A549 (cell line): ENCODE data around the gene JAKMIP1. TPM values are rescaled to one million over a fixed set of nuclear protein-coding genes. Genes with fewer than 3 reads are reported as not detected.

Experiments used
- ATAC-seq, 2 experiments: fragments of 200-7000 bp in 1 of 2; fragments of >200 bp in 1 of 2; cut with Nextera tagmentation in 1 of 2; cut with Tn5 transposase in 1 of 2; 3 replicates each; pipeline versions ENCODE4 v1.8.0 to v1.9.1; 2018 to 2020; ENCODE audit warnings: mild to moderate bottlenecking in 1 of 2, moderate library complexity in 1 of 2
- CTCF ChIA-PET: fragments of 300-600 bp; sonication (Branson Sonifier 250); formaldehyde crosslinking; extraction: SDS; loops from one replicate; lab custom pipeline; 2021; ENCODE audit warnings: antibody characterized with exemption, inconsistent platforms; lab: Yijun Ruan, JAX
- POLR2A ChIA-PET: fragments of 350-600 bp; formaldehyde crosslinking; extraction: SDS; loops from one replicate; lab custom pipeline; 2021; ENCODE audit warnings: antibody characterized with exemption, inconsistent platforms; lab: Yijun Ruan, JAX
- DNase-seq, 2 experiments: peaks; one replicate each; pipeline versions ENCODE4 v3.0.0 to v3.0.0-alpha.2; 2011 to 2016; ENCODE audit warnings: low read depth in 1 of 2, low spot score in 1 of 2
- FAIRE-seq: peaks from 2 replicates; lab custom pipeline; 2011; peaks lifted over from hg19 to GRCh38; lab: Jason Lieb, UNC
- H3K27ac ChIP-seq, 2 experiments: fragments of >200 bp; sonication (Bioruptor Twin); formaldehyde crosslinking; 3 replicates each; pipeline ENCODE4 v1.5.1; 2016 to 2017
- H3K4me1 ChIP-seq: fragments of >200 bp; sonication (Bioruptor Twin); formaldehyde crosslinking; 3 replicates; pipeline ENCODE4 v1.6.1; 2016
- H3K4me2 ChIP-seq: fragments of >200 bp; sonication (Bioruptor Twin); formaldehyde crosslinking; 3 replicates; pipeline ENCODE4 v1.6.1; 2016
- H3K4me3 ChIP-seq: fragments of >200 bp; sonication (Bioruptor Twin); formaldehyde crosslinking; 3 replicates; pipeline ENCODE4 v1.5.1; 2016
- H3K9me3 ChIP-seq: fragments of >200 bp; sonication (Bioruptor Twin); formaldehyde crosslinking; 3 replicates; pipeline ENCODE4 v1.6.1; 2016
- BHLHE40 ChIP-seq: IDR thresholded peaks from 2 replicates; pipeline ENCODE4 v1.6.1; 2012; ENCODE audit warnings: low read depth, low read length, inconsistent platforms
- CBX2 ChIP-seq: fragments of 200-600 bp; sonication (generic); IDR thresholded peaks from 2 replicates; pipeline ENCODE4 v1.6.1; 2016; ENCODE audit warnings: low read depth, mild to moderate bottlenecking, borderline replicate concordance
- CEBPB ChIP-seq, 2 experiments: fragments of >200 bp in 1 of 2; sonication (Bioruptor Twin) in 1 of 2; formaldehyde crosslinking in 1 of 2; IDR thresholded peaks; 2 replicates each; pipeline ENCODE4 v1.6.1; 2012 to 2016
- EHMT2 ChIP-seq: fragments of 200-600 bp; sonication (generic); IDR thresholded peaks from 2 replicates; pipeline ENCODE4 v1.6.1; 2016; ENCODE audit warnings: antibody characterized with exemption, low read depth, mild to moderate bottlenecking, moderate library complexity
- FOSL2 ChIP-seq, 2 experiments: fragments of 450-650 bp in 1 of 2; fragments of >200 bp in 1 of 2; sonication (Bioruptor Twin) in 1 of 2; formaldehyde crosslinking; IDR thresholded peaks; 2 replicates each; pipeline versions ENCODE4 v1.5.0 to v1.6.1; 2016 to 2020; ENCODE audit warnings: mild to moderate bottlenecking in 1 of 2, moderate library complexity in 1 of 2
- HEYL ChIP-seq: fragments of 250-450 bp; sonication (Bioruptor Pico); IDR thresholded peaks from 2 replicates; pipeline ENCODE4 v1.8.0; 2021; ENCODE audit warnings: mild to moderate bottlenecking, moderate library complexity
- HOXA7 ChIP-seq: fragments of 250-450 bp; sonication (Bioruptor Pico); IDR thresholded peaks from 2 replicates; pipeline ENCODE4 v1.5.0; 2020; ENCODE audit warnings: mild to moderate bottlenecking, moderate library complexity
- HOXB13 ChIP-seq: fragments of 250-450 bp; sonication (Bioruptor Pico); IDR thresholded peaks from 2 replicates; pipeline ENCODE4 v1.5.0; 2020; ENCODE audit warnings: low read depth, mild to moderate bottlenecking, moderate library complexity
- HOXB5 ChIP-seq: fragments of 250-450 bp; sonication (Bioruptor Pico); IDR thresholded peaks from 2 replicates; pipeline ENCODE4 v1.5.0; 2020; ENCODE audit warnings: mild to moderate bottlenecking, moderate library complexity
- JUNB ChIP-seq: fragments of >200 bp; sonication (Bioruptor Twin); formaldehyde crosslinking; IDR thresholded peaks from 2 replicates; pipeline ENCODE4 v1.6.1; 2016
- KDM1A ChIP-seq: fragments of 200-600 bp; sonication (generic); IDR thresholded peaks from 2 replicates; pipeline ENCODE4 v1.6.1; 2016; ENCODE audit warnings: low read depth, mild to moderate bottlenecking
- KDM5A ChIP-seq: fragments of 200-600 bp; sonication (generic); IDR thresholded peaks from 2 replicates; pipeline ENCODE4 v1.6.1; 2016; ENCODE audit warnings: antibody characterized with exemption, mild to moderate bottlenecking
- MAFK ChIP-seq: fragments of 450-650 bp; IDR thresholded peaks from 2 replicates; pipeline ENCODE4 v1.6.1; 2014; ENCODE audit not compliant: partially characterized antibody
- NPAS2 ChIP-seq: fragments of 250-450 bp; sonication (Bioruptor Pico); IDR thresholded peaks from 2 replicates; pipeline ENCODE4 v1.8.0; 2022; ENCODE audit warnings: mild to moderate bottlenecking, moderate library complexity, borderline replicate concordance
- POLR2AphosphoS2 ChIP-seq: conservative IDR thresholded peaks from 2 replicates; pipeline ENCODE4 v1.6.1; 2012; ENCODE audit warnings: low read length, improper control_type of control experiment, inconsistent platforms
- RAD21 ChIP-seq, 2 experiments: fragments of >200 bp in 1 of 2; sonication (Bioruptor Twin) in 1 of 2; formaldehyde crosslinking in 1 of 2; IDR thresholded peaks in 1 of 2; conservative IDR thresholded peaks in 1 of 2; 2 replicates in 1 of 2; 3 replicates in 1 of 2; pipeline ENCODE4 v1.6.1; 2012 to 2018; ENCODE audit warnings: inconsistent platforms in 1 of 2
- RCOR1 ChIP-seq: fragments of 150-350 bp; IDR thresholded peaks from 2 replicates; pipeline ENCODE4 v1.6.1; 2014; ENCODE audit warnings: antibody characterized with exemption, low read length, low read depth
- SREBF2 ChIP-seq: fragments of 450-650 bp; IDR thresholded peaks from 2 replicates; pipeline ENCODE4 v1.6.1; 2014; ENCODE audit warnings: mild to moderate bottlenecking, moderate library complexity
- TP53 ChIP-seq: fragments of 250-450 bp; sonication (Bioruptor Pico); IDR thresholded peaks from 2 replicates; pipeline ENCODE4 v1.5.0; 2021; ENCODE audit warnings: mild to moderate bottlenecking, moderate library complexity
- ZC3H11A ChIP-seq: fragments of 450-650 bp; IDR thresholded peaks from 2 replicates; pipeline ENCODE4 v1.6.1; 2014; ENCODE audit warnings: antibody characterized with exemption, mild to moderate bottlenecking
- WGBS: methylation state at CpG from one replicate; pipeline ENCODE4 v1.1.6; 2017; ENCODE audit errors: missing lambda C conversion rate; 5-methylcytosine and 5-hydroxymethylcytosine counted together
- polyA plus RNA-seq, 4 experiments: library from polyadenylated mRNA; depleted of rRNA in 3 of 4; stranded (reverse); fragments of >200 nt; fragmentation: RNase III in 1 of 4; extraction: RNeasy Plus Mini Kit Qiagen cat#74134 plus additional on column Dnase treatment in 1 of 4; gene quantifications; 2 replicates in 3 of 4; 3 replicates in 1 of 4; pipeline ENCODE4 v1.2.3, GENCODE V29; 2011 to 2017
- TF ChIP-seq, protein P1 (sequence below): fragments of >200 bp; sonication (Bioruptor Twin); formaldehyde crosslinking; IDR thresholded peaks from 3 replicates; pipeline ENCODE4 v1.5.1; 2016
- TF ChIP-seq, protein P2 (sequence below): fragments of >200 bp; sonication (Bioruptor Twin); formaldehyde crosslinking; IDR thresholded peaks from 2 replicates; pipeline ENCODE4 v1.6.1; 2016
- TF ChIP-seq, protein P3 (sequence below): fragments of 250-450 bp; sonication (Bioruptor Pico); IDR thresholded peaks from 2 replicates; pipeline ENCODE4 v1.5.0; 2021; ENCODE audit warnings: mild to moderate bottlenecking, moderate library complexity, borderline replicate concordance
- TF ChIP-seq, protein P4 (sequence below): IDR thresholded peaks from 2 replicates; pipeline ENCODE4 v1.6.1; 2012
- TF ChIP-seq, protein P5 (sequence below): IDR thresholded peaks from 2 replicates; pipeline ENCODE4 v1.6.1; 2012

The JAKMIP1 gene
- polyA plus RNA-seq, 2 of the 4 experiments (the other 2 are of a cell fraction): not detected

DNA sequence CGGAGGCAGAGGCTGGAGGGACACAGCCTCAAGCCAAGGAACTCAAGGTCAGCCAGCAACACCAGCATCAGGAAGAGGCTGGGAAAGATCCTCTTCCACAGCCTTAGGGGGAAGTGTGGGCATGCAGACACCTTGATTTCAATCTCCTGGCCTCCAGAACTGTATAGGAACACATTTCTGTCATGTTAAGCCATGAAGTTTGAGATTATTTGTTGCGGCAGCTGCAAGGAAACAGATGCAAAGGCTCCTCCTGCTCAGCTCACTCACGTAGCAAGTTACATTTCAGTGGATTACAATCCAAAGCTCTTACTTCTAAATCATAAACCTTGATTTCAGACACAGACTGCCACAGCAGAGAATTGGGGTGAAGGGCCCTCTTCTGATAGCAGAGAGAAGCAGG is 113.5 kb downstream of the JAKMIP1 start:
- CTCF ChIA-PET: interaction anchor here (1.2 to 5.1 kb wide), 3 partner anchors 75 to 88 kb away, joined by 3 to 50 read pairs (median 4); no protein-coding TSS in a partner anchor
- TF ChIP-seq KDM5A (no peak), HOXA7 (CRISPR knock-in tag) (no peak), BHLHE40 (no peak), CEBPB (IDR thresholded peaks at IDR 0.05) (no peak), ZC3H11A (no peak)
- TF ChIP-seq, protein P1, sequence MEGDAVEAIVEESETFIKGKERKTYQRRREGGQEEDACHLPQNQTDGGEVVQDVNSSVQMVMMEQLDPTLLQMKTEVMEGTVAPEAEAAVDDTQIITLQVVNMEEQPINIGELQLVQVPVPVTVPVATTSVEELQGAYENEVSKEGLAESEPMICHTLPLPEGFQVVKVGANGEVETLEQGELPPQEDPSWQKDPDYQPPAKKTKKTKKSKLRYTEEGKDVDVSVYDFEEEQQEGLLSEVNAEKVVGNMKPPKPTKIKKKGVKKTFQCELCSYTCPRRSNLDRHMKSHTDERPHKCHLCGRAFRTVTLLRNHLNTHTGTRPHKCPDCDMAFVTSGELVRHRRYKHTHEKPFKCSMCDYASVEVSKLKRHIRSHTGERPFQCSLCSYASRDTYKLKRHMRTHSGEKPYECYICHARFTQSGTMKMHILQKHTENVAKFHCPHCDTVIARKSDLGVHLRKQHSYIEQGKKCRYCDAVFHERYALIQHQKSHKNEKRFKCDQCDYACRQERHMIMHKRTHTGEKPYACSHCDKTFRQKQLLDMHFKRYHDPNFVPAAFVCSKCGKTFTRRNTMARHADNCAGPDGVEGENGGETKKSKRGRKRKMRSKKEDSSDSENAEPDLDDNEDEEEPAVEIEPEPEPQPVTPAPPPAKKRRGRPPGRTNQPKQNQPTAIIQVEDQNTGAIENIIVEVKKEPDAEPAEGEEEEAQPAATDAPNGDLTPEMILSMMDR: no peak
- Histone ChIP-seq H3K27ac (no peak overlapping the region), H3K4me2 (no peak overlapping the region), H3K4me1 (no peaks in the 10 kb centered on the region), H3K9me3 (no peaks in the 10 kb centered on the region), H3K4me3 (no peak overlapping the region)
- ATAC-seq: no peak
- POLR2A ChIA-PET: no interaction called here
- FAIRE-seq: no peak
- DNase-seq: no peak
- WGBS: 64% methylated on average over 3 of the region's 3 CpGs

DNA sequence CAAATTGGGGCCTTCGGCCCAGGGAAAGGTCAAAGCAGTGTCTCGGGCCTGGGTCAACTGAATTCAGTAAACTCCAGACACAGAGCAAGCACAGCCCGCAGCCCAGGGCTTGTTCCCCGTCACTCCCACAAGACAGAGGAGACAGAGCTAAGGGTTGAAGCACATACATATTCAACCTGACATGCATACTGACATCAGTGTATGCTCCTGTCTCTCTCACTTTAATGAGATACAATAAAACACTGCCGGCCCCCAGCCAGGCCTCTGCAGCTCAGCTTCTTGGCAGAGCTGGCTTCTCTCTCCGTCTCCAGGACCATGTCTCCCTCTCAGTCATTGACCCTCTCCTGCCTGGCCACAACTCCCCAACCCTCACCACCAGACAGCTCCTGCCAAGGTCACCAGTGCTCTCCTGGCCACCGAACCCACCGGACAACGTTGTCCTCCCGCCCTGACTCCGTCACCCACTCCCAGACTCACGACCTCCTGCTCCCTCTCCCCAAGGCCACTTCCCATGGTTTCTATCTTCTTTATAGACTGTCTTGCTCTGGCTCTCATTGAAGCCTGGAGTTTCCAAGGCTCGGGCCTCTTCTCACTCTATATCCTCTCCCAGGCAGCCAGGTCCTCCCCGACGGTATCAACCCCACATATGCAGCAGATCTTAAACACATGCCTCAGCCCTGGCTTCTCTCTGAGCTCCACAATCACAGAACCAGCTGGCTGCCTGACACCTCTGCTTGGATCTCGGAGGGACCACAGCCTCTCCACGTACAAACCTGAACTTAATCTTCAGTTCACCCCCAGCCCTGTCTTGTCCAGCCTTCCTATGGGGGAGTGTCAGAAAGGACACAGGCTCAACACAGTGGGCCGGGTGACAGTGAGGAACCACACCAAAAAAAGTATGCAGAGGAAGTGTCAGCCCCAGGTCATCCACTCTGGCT is 114.4 kb downstream of the JAKMIP1 start:
- DNase-seq: no peak

DNA sequence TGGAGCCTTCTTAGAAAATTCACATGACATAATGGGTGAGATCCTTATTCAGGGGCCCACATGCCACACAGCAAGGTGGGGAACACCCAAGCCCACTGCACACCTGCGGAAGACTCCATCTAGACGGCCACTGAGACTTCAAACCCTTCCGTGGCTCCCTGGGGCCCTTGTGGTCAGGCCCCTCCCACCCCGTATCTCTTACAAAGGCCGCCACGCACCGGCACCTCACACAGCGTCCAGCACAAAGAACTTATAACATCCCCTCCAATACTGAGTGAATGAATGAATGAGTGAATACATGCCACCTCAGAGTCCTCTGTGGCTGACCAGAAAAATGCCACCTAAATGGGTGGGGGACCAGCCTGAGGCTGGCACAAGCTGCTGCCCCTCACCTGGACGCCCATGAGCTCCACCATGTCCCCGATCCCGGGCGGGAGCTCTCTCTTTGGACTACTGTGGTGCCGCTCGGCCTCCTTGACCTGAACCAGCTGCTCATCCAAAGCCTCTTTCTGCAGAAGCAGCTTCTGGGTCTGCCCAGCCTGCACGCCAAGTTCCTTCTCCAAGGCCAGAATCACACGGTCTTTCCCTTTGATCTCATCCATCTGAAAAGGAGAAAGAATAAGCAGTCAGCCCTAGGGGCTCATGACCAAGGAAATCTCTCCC is 115.2 kb downstream of the JAKMIP1 start:
- FAIRE-seq: no peak
- Histone ChIP-seq H3K9me3 (no peaks in the 10 kb centered on the region), H3K4me3 (no peak overlapping the region), H3K4me1 (no peaks in the 10 kb centered on the region), H3K4me2 (no peak overlapping the region), H3K27ac (no peak overlapping the region)
- ChIA-PET CTCF (interaction anchor here (5.1 kb wide), 1 partner anchor 87 kb away, joined by 50 read pairs; no protein-coding TSS in a partner anchor), POLR2A (no interaction called here)
- WGBS: 72% methylated on average over 16 of the region's 16 CpGs
- DNase-seq: no peak
- ATAC-seq: no peak
- TF ChIP-seq CBX2 (no peak), JUNB (no peak), POLR2AphosphoS2 (no peak), KDM1A (no peak), HOXB5 (CRISPR knock-in tag) (no peak), EHMT2 (no peak), SREBF2 (no peak), NPAS2 (CRISPR knock-in tag) (no peak), HEYL (CRISPR knock-in tag) (no peak), RAD21 (conservative IDR thresholded peaks at IDR 0.05 in 1 of 2, IDR thresholded peaks at IDR 0.05 in 1 of 2) (no peak), RCOR1 (no peak), FOSL2 (IDR thresholded peaks at IDR 0.05) (no peak), FOSL2 (CRISPR knock-in tag; IDR thresholded peaks at IDR 0.05) (no peak)
- TF ChIP-seq, protein P2, sequence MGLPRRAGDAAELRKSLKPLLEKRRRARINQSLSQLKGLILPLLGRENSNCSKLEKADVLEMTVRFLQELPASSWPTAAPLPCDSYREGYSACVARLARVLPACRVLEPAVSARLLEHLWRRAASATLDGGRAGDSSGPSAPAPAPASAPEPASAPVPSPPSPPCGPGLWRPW: no peak
- TF ChIP-seq, protein P3, sequence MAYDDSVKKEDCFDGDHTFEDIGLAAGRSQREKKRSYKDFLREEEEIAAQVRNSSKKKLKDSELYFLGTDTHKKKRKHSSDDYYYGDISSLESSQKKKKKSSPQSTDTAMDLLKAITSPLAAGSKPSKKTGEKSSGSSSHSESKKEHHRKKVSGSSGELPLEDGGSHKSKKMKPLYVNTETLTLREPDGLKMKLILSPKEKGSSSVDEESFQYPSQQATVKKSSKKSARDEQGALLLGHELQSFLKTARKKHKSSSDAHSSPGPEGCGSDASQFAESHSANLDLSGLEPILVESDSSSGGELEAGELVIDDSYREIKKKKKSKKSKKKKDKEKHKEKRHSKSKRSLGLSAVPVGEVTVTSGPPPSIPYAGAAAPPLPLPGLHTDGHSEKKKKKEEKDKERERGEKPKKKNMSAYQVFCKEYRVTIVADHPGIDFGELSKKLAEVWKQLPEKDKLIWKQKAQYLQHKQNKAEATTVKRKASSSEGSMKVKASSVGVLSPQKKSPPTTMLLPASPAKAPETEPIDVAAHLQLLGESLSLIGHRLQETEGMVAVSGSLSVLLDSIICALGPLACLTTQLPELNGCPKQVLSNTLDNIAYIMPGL: no peak
- TF ChIP-seq, protein P1: no peak
- TF ChIP-seq, protein P4, sequence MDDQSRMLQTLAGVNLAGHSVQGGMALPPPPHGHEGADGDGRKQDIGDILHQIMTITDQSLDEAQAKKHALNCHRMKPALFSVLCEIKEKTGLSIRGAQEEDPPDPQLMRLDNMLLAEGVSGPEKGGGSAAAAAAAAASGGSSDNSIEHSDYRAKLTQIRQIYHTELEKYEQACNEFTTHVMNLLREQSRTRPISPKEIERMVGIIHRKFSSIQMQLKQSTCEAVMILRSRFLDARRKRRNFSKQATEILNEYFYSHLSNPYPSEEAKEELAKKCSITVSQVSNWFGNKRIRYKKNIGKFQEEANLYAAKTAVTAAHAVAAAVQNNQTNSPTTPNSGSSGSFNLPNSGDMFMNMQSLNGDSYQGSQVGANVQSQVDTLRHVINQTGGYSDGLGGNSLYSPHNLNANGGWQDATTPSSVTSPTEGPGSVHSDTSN: no peak

More for the DNA sequence above, 114.4 kb downstream of the JAKMIP1 start:
- Histone ChIP-seq H3K4me2 (no peak overlapping the region), H3K9me3 (no peaks in the 10 kb centered on the region), H3K4me3 (no peak overlapping the region), H3K27ac (no peak overlapping the region), H3K4me1 (no peaks in the 10 kb centered on the region)
- WGBS: 64% methylated on average over 14 of the region's 18 CpGs
- TF ChIP-seq TP53 (CRISPR knock-in tag) (no peak), CEBPB (IDR thresholded peaks at IDR 0.05) (no peak), HOXB13 (CRISPR knock-in tag) (no peak), MAFK (no peak)
- TF ChIP-seq, protein P5, sequence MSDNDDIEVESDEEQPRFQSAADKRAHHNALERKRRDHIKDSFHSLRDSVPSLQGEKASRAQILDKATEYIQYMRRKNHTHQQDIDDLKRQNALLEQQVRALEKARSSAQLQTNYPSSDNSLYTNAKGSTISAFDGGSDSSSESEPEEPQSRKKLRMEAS: no peak
- ChIA-PET CTCF (interaction anchor here (5.1 kb wide), 1 partner anchor 87 kb away, joined by 50 read pairs; no protein-coding TSS in a partner anchor), POLR2A (no interaction called here)
- no peak for ATAC-seq
- FAIRE-seq: no peak
